Motor neuron (in vitro differentiated cells): Measurements from ENCODE around the gene BTF3L4. TPM values are rescaled to one million over a fixed set of nuclear protein-coding genes. Genes with fewer than 3 reads are reported as not detected.

Experiments
- total RNA-seq, 8 experiments: library from RNA; unstranded; fragments of 300-600 nt; gene quantifications; 2 replicates each; pipeline versions ENCODE4 v1.2.3 to v1.2.4, GENCODE V29; 2022

The BTF3L4 gene
- total RNA-seq, 8 experiments from 2014 or later, result 35.4 to 266 (median 173) TPM

Other genes starting within 250 kb of the BTF3L4 start
- 100 to 1,000 TPM in 4 of 8 experiments, 10 to 100 TPM in 4; 74.2 to 140 (median 98.1) TPM for gene NRDC, start 177.6 kb upstream of the BTF3L4 start, total RNA-seq
- gene RAB3B, start 65.6 kb upstream of the BTF3L4 start, total RNA-seq, result 10 to 100 TPM in 5 of 8 experiments, under 1 TPM in 3; 0.10 to 36.5 (median 15.9) TPM
- 10 to 100 TPM in 7 of 8 experiments, 1 to 10 TPM in 1; 7.4 to 19.4 (median 13.6) TPM for gene KTI12, start 22.5 kb upstream of the BTF3L4 start, total RNA-seq
- gene TXNDC12, start 1.1 kb upstream of the BTF3L4 start, total RNA-seq, result 10 to 100 TPM; 33.0 to 56.4 (median 40.5) TPM
- 10 to 100 TPM; 13.8 to 45.4 (median 33.5) TPM for gene ZFYVE9, start 85.8 kb downstream of the BTF3L4 start, total RNA-seq